Measurements from ENCODE around the gene SLC25A44. TPM values are rescaled to one million over a fixed set of nuclear protein-coding genes. Genes with fewer than 3 reads are reported as not detected.

The SLC25A44 gene
- polyA plus RNA-seq, 2 of the 4 experiments (the other 2 are of a cell fraction), result 25.1 to 30.7 TPM

DNA sequence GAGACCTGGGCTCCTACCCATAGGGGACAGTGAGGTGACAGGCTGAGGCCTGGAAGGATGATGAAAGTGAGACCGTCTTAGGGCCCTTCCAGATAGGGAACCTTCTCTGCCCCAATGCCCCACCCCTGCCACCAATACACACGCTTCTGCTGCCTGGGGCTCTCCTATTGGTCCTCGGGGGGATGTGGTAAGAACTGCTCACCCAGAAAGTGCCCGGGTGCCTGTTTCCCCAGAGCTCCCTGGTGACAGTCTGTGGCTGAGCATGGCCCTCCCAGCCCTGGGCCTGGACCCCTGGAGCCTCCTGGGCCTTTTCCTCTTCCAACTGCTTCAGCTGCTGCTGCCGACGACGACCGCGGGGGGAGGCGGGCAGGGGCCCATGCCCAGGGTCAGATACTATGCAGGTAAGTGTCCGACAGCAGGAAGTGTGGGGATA, 39.6 kb upstream of the SLC25A44 start:
- 0 out of 3 replicates have a peak, but pooled peaks cover 4% of the 10 kb centered on the region for H3K4me1 ChIP-seq
- ATAC-seq (no peak), FAIRE-seq (no peak), DNase-seq (ENCODE audit: low read depth in 1 of 2, low spot score in 1 of 2) (no peak)
- 83% methylated on average over 11 of the region's 11 CpGs for WGBS (ENCODE audit: missing lambda C conversion rate)
- no peak overlapping the region for H3K27ac ChIP-seq
- CTCF ChIA-PET, result interaction anchor here (0.8 to 54.8 kb wide), 7 partner anchors 9 to 75 kb away, joined by 3 to 2239 read pairs (median 10); partner anchors contain the start of genes BGLAP and MEX3A
- no peak overlapping the region for H3K4me2 ChIP-seq
- POLR2A ChIA-PET, result interaction anchor here (1.6 kb wide), 1 partner anchor 59 kb away, joined by 3 read pairs; the partner anchor contains the start of gene PMF1
- TF ChIP-seq EHF (CRISPR knock-in tag; IDR thresholded peaks at IDR 0.05) (no peak), RFX5 (IDR thresholded peaks at IDR 0.05) (no peak), JUNB (IDR thresholded peaks at IDR 0.05) (no peak), GATA3 (IDR thresholded peaks at IDR 0.05; ENCODE audit: borderline replicate concordance) (no peak), SREBF2 (IDR thresholded peaks at IDR 0.05) (no peak), POLR2AphosphoS2 (conservative IDR thresholded peaks at IDR 0.05; ENCODE audit: low read length) (no peak), RNF2 (IDR thresholded peaks at IDR 0.05; ENCODE audit: borderline replicate concordance, low read depth) (no peak), CHD4 (IDR thresholded peaks at IDR 0.05; ENCODE audit: borderline replicate concordance) (no peak), ESRRA (IDR thresholded peaks at IDR 0.05; ENCODE audit: borderline replicate concordance, low read length) (no peak), CHD2 (IDR thresholded peaks at IDR 0.05; ENCODE audit: low read length, partially characterized antibody) (no peak), HEYL (CRISPR knock-in tag; IDR thresholded peaks at IDR 0.05) (no peak), TFCP2L1 (CRISPR knock-in tag; IDR thresholded peaks at IDR 0.05) (no peak), MAFK (IDR thresholded peaks at IDR 0.05; ENCODE audit: partially characterized antibody) (no peak), RAD21 (conservative IDR thresholded peaks at IDR 0.05 in 1 of 2, IDR thresholded peaks at IDR 0.05 in 1 of 2) (no peak), RARB (CRISPR knock-in tag; IDR thresholded peaks at IDR 0.05) (no peak), CEBPB (IDR thresholded peaks at IDR 0.05) (no peak)
- TF ChIP-seq, protein P1, sequence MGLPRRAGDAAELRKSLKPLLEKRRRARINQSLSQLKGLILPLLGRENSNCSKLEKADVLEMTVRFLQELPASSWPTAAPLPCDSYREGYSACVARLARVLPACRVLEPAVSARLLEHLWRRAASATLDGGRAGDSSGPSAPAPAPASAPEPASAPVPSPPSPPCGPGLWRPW (IDR thresholded peaks at IDR 0.05), result no peak
- TF ChIP-seq, protein P2, sequence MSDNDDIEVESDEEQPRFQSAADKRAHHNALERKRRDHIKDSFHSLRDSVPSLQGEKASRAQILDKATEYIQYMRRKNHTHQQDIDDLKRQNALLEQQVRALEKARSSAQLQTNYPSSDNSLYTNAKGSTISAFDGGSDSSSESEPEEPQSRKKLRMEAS (IDR thresholded peaks at IDR 0.05), result no peak
- TF ChIP-seq, protein P3, sequence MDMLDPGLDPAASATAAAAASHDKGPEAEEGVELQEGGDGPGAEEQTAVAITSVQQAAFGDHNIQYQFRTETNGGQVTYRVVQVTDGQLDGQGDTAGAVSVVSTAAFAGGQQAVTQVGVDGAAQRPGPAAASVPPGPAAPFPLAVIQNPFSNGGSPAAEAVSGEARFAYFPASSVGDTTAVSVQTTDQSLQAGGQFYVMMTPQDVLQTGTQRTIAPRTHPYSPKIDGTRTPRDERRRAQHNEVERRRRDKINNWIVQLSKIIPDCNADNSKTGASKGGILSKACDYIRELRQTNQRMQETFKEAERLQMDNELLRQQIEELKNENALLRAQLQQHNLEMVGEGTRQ (IDR thresholded peaks at IDR 0.05), result no peak
- TF ChIP-seq, protein P4, sequence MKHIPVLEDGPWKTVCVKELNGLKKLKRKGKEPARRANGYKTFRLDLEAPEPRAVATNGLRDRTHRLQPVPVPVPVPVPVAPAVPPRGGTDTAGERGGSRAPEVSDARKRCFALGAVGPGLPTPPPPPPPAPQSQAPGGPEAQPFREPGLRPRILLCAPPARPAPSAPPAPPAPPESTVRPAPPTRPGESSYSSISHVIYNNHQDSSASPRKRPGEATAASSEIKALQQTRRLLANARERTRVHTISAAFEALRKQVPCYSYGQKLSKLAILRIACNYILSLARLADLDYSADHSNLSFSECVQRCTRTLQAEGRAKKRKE (CRISPR knock-in tag; IDR thresholded peaks at IDR 0.05; ENCODE audit: low read depth), result no peak
- no peak overlapping the region for H3K4me3 ChIP-seq
- H3K9me3 ChIP-seq, result no peaks in the 10 kb centered on the region

DNA sequence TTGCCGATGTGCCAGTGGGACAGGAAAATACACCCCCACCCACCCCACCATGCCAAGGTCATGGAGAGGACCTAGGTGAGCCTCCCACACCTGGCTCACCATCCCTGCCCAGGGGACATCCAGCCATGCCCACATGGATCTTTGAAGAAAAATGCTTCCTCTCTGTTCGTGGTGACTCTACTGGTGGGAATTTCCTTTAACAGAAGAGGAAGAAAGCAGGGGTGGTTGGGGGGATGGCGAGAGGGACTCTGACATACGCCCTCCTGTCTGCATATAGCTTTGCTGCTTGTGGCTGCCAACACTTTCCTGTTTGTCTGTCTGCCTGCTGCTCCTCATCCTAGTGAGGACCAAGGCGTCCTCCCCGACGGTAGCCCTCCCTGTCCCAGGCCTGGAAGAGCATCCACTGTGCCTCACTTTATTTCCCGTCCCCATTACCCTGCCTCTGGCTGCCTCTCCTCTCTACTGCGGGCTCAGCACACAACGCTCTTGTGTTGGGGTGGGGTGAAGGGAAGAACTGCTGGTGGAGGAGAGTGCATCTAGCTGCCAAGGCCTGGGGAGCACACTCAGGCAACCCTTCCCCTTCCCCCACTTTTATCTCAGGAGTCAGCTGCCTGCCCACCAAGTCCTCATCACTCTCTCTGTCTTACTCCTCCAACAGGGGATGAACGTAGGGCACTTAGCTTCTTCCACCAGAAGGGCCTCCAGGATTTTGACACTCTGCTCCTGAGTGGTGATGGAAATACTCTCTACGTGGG, 38.0 kb upstream of the SLC25A44 start:
- 0 out of 3 replicates have a peak, but pooled peaks cover 4% of the 10 kb centered on the region for H3K4me1 ChIP-seq
- POLR2A ChIA-PET, result interaction anchor here (1.6 kb wide), 1 partner anchor 57 kb away, joined by 3 read pairs; the partner anchor contains the start of gene PMF1
- CTCF ChIA-PET, result interaction anchor here (0.6 to 54.8 kb wide), 9 partner anchors 9 to 204 kb away, joined by 3 to 2239 read pairs (median 3); partner anchors contain the start of genes BGLAP, MEX3A and SLC25A44
- H3K4me3 ChIP-seq, result no peak overlapping the region
- WGBS (ENCODE audit: missing lambda C conversion rate), result 81% methylated on average over 12 of the region's 12 CpGs
- TF ChIP-seq SREBF2 (IDR thresholded peaks at IDR 0.05) (no peak), MAFK (IDR thresholded peaks at IDR 0.05; ENCODE audit: partially characterized antibody) (no peak), CHD4 (IDR thresholded peaks at IDR 0.05; ENCODE audit: borderline replicate concordance) (no peak), RARB (CRISPR knock-in tag; IDR thresholded peaks at IDR 0.05) (no peak), NR3C1 (IDR thresholded peaks at IDR 0.05) (no peak), ESRRA (IDR thresholded peaks at IDR 0.05; ENCODE audit: borderline replicate concordance, low read length) (no peak), EHMT2 (IDR thresholded peaks at IDR 0.05; ENCODE audit: low read depth) (no peak), FOSL2 (IDR thresholded peaks at IDR 0.05) (no peak), FOSL2 (CRISPR knock-in tag; IDR thresholded peaks at IDR 0.05) (no peak), HDAC2 (IDR thresholded peaks at IDR 0.05) (no peak), POLR2A (IDR thresholded peaks at IDR 0.05; ENCODE audit: low read length) (no peak)
- ATAC-seq (no peak), DNase-seq (ENCODE audit: low read depth in 1 of 2, low spot score in 1 of 2) (no peak), FAIRE-seq (no peak)
- no peak overlapping the region for H3K27ac ChIP-seq
- no peak overlapping the region for H3K4me2 ChIP-seq
- no peaks in the 10 kb centered on the region for H3K9me3 ChIP-seq
